SJCRH30 (cell line): ENCODE data around the gene IFITM1. TPM values are rescaled to one million over a fixed set of nuclear protein-coding genes. Genes with fewer than 3 reads are reported as not detected.
"Not testable (repeated sequence)": the region's sequence is repeated elsewhere in the genome, so short reads cannot be mapped to it uniquely, and the experiment has no call there.

ENCODE experiments used
- DNase-seq, 2 experiments: peaks; one replicate each; pipeline ENCODE4 v3.0.0-alpha.2; 2015 to 2020
- H3K27ac ChIP-seq: fragments of 250-450 bp; sonication (Bioruptor Pico); 2 replicates; pipeline ENCODE4 v1.5.1; 2020; ENCODE audit warnings: mild to moderate bottlenecking, moderate library complexity
- H3K27me3 ChIP-seq: fragments of 250-450 bp; sonication (Bioruptor Pico); 2 replicates; pipeline ENCODE4 v1.5.1; 2020; ENCODE audit warnings: mild to moderate bottlenecking, moderate library complexity
- H3K36me3 ChIP-seq: fragments of 250-450 bp; sonication (Bioruptor Pico); 2 replicates; pipeline ENCODE4 v1.5.1; 2020; ENCODE audit warnings: mild to moderate bottlenecking, moderate library complexity
- H3K4me1 ChIP-seq: fragments of 250-450 bp; sonication (Bioruptor Pico); 2 replicates; pipeline ENCODE4 v1.5.1; 2020; ENCODE audit warnings: mild to moderate bottlenecking, moderate library complexity
- H3K4me3 ChIP-seq: fragments of 250-450 bp; sonication (Bioruptor Pico); 2 replicates; pipeline ENCODE4 v1.5.1; 2020; ENCODE audit warnings: mild to moderate bottlenecking, moderate library complexity
- H3K9me3 ChIP-seq: fragments of 250-450 bp; sonication (Bioruptor Pico); replicated peaks from 2 replicates; pipeline ENCODE4 v1.5.1; 2020; ENCODE audit warnings: mild to moderate bottlenecking, moderate library complexity
- total RNA-seq: library from RNA; depleted of rRNA; stranded (reverse); fragments of >200 nt; shearing (Covaris generic); gene quantifications from 2 replicates; pipeline ENCODE4 v1.2.3, GENCODE V29; 2014

IFITM1 gene
- total RNA-seq, 1 experiment from 2014 or later: 7.4 TPM

DNA sequence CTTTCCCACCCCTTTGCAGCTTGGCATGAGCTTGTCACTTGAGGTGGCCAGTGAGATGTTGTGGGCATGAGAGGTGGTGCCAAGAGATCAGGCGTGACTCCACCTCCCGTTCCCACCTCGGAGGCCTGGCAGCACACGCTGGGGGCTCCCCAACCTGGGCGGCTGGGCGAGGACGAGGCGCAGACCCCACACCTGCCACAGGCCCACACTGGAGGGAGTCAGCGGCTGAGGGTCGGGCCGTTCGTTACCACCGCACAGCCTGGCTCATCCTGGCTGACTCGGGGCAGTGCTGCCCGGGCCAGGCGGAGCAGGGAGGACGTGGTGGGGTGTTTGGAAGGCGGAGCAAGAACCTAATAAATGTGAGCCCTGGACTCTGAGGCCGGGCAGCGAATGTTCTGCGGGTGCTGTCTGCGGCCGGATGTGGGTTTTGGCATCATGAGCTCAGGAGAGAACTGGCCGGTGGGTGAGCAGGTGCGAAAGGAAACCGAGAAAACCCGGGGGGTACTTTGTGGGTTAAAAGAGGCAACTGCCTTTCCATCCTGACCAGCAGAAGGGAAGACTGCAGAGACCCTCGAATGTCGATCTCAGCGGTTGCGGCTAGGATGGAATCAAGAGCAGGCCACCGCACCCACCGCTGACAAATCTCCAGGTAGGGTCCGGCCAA is 17.0 kb downstream of the IFITM1 start:
- H3K4me3 ChIP-seq: no peak overlapping the region
- H3K9me3 ChIP-seq: no peaks in the 10 kb centered on the region
- H3K4me1 ChIP-seq: peaks cover 16% of the 10 kb centered on the region
- no peaks in the 10 kb centered on the region for H3K27me3 ChIP-seq
- no peaks in the 10 kb centered on the region for H3K36me3 ChIP-seq
- DNase-seq: no peak
- H3K27ac ChIP-seq: no peak overlapping the region

GRCh38 chr11:331358-332060 is 17.7 kb downstream of the IFITM1 start:
- H3K9me3 ChIP-seq: no peaks in the 10 kb centered on the region
- peaks cover 17% of the 10 kb centered on the region for H3K4me1 ChIP-seq
- no peak for DNase-seq
- no peak overlapping the region for H3K27ac ChIP-seq
- H3K27me3 ChIP-seq: no peaks in the 10 kb centered on the region
- H3K4me3 ChIP-seq: no peak overlapping the region
- H3K36me3 ChIP-seq: no peaks in the 10 kb centered on the region

DNA sequence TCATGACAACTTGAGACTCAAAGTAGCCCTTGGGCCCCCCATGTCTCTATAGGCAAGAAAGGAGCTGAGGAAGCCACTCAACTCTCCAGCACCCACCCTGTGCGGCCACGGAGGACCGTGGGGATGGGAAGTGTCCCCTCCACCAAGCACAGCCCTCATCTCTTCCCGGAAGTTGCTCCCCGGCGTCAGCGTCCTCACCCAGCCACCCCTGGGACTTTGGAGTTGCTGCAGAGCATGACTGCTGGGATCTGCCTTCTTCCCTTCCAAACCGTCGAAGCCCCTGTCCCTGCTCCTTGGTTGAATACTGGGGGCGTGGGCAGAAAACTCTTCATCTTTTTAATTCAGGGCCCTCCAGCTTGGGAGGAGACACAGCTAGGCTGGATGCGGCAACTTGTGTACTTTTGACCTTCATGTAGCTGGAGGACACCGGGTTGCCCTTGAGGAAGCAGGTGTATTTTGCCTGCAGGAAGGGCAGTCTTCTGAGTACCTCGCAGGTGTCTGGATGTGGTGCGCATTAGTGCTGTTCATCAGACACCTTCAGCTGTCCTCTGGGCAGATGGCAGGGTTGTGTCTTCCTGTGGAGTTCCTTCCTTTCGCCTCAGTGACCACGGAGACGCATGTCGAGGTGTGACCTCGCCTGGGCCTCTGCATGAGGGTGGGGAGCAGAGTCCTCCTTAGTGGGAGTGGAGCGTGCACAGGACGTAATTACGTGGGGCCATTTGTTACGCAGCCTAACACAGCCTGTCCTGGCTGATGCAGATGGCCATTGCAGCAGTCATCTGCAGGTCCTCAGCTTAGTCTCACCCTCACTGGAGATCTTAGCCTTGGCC is 19.0 kb downstream of the IFITM1 start:
- H3K9me3 ChIP-seq: no peaks in the 10 kb centered on the region
- H3K4me3 ChIP-seq: no peak overlapping the region
- no peaks in the 10 kb centered on the region for H3K27me3 ChIP-seq
- no peak for DNase-seq
- H3K27ac ChIP-seq: no peak overlapping the region
- no peaks in the 10 kb centered on the region for H3K36me3 ChIP-seq
- peaks cover 8% of the 10 kb centered on the region; the same call in 1 of the 2 replicates for H3K4me1 ChIP-seq

- H3K9me3 ChIP-seq, H3K4me3 ChIP-seq, H3K4me1 ChIP-seq, DNase-seq, H3K27ac ChIP-seq, H3K27me3 ChIP-seq, H3K36me3 ChIP-seq: not testable (repeated sequence)
Observed at GRCh38 chr11:333616-334263, 19.9 kb downstream of the IFITM1 start.

DNA sequence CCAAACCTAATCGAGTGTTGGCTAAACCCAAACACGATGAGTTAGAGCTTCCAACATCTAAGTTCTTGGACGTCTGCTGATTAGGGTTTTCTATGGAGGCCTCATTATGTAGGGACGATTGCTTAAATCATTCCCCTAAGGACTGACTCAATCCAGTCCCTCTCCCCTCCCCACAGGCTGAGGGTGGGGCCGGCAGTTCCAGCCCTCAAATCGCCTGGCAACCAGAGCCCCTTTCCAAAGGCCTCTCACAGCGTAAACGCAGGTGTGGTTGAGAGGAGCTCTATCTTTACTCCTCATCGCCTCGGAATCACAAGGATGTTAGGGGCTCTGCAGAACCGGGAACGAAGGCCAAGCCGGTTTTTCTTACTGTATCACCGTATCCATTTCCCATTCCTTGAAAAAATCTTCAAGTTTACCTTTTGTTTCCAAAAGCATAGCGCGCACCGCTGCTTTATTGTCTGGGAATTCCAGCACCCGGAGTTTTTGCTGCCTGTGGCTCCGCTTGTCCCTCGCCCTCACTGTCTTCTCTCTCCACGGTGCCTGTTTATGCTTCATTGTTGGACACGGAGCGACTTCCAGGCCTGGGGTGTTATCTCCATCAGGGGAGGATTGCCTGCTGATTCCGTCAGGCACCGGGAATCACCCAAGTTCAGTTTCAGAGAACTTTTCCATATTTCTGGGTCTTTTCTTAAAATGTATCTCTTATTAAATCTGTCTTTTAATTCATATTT is 20.6 kb downstream of the IFITM1 start:
- Histone ChIP-seq H3K4me3 (no peak overlapping the region), H3K9me3 (no peaks in the 10 kb centered on the region), H3K27ac (no peak overlapping the region), H3K27me3 (no peaks in the 10 kb centered on the region), H3K36me3 (no peaks in the 10 kb centered on the region), H3K4me1 (peaks cover 8% of the 10 kb centered on the region; the same call in 1 of the 2 replicates)
- DNase-seq: no peak

DNA sequence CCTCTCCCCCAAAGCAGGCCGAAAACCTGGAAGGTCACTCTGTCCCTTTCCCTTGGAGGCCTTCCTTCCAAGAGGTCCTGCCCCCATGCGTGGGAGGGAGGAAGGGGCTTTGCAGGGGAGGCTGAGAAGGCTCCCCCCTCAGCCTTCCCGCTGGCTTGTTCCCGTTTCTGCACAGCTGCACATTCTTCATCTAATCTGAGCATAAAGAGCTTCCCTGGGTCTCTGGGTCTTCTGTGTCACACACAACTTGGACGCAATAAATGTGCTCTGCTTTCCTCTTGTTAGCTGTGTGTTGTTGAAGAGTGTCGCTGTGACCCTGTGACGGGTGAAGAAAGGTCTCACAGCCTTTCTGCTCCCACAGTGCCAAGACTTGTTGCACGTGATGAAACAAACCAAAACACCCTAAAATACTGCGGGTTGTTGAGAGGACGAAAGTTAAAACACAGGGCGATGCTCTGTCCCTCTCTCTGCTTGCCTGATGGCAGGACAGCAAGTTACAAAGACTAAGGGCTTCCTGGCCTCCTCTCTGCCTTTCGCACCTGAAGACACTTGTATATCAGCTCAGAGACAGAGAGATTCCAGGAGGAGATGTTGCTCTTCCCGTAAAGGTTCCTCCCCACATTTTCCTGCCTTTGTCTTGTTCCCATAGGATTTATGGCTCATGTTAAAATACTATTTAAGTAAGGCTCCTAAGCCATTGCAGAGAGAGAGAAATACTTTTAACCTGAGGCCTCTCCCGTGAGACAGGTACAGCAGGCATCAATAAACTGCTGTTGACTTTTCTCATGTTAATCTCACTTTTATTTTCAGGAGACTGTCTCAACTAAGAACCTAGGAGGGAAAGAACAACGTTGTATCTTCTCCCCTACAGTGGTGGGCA is 22.2 kb downstream of the IFITM1 start:
- H3K4me1 ChIP-seq: peaks cover 8% of the 10 kb centered on the region; the same call in 1 of the 2 replicates
- H3K36me3 ChIP-seq: no peaks in the 10 kb centered on the region
- H3K4me3 ChIP-seq: no peak overlapping the region
- no peaks in the 10 kb centered on the region for H3K27me3 ChIP-seq
- peak in 1 of 2 experiments; percentile 42 for DNase-seq
- H3K9me3 ChIP-seq: no peaks in the 10 kb centered on the region
- H3K27ac ChIP-seq: no peak overlapping the region; the same call in 1 of the 2 replicates

DNA sequence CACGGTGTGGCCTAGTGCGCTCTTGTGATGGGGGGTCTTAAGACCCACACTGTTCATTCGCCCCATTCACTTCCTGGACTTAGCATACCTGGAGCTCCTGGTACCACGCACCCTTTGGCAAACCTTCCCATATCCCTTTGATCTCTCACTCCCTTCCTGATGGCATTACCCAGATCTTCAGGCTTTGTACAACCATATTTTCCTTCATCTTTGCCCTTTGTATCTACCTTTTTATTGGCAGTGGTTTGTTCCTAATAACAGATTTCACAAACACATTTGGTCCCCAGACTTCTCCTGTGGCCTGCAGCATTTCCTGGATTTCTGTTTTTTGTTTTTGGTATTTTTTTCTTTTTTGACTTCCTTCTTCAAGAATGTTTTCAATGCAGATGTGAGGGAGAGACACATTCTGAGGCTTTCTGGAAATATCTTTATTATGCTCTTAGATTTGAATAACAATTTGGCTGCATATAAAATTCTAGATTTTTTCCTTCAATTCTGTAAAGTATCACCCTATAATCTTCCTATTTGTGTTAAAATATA is 22.9 kb downstream of the IFITM1 start:
- Histone ChIP-seq H3K4me3 (no peak overlapping the region), H3K27me3 (no peaks in the 10 kb centered on the region), H3K4me1 (peaks cover 8% of the 10 kb centered on the region; the same call in 1 of the 2 replicates), H3K27ac (no peak overlapping the region), H3K9me3 (no peaks in the 10 kb centered on the region), H3K36me3 (no peaks in the 10 kb centered on the region)
- DNase-seq: no peak

DNA sequence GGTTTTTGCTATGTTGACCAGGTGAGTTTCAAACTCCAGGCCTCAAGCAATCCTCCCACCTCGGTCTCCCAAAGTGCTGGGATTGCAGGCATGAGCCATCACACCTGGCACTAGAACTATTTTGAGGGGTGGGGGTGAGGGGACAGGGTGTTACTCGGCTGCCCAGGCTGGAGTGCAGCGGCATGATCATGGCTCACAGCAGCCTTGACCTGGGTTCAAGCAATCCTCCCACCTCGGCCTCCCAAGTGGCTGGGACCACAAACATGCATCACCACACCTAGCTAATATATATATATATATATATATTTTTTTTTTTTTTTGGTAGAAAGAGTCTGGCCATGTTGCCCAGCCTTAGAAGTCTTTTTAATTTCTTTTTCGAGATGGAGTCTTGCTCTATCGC is 23.9 kb downstream of the IFITM1 start:
- no peak overlapping the region for H3K4me3 ChIP-seq
- H3K4me1 ChIP-seq: peaks cover 8% of the 10 kb centered on the region; the same call in 1 of the 2 replicates
- no peak overlapping the region for H3K27ac ChIP-seq
- H3K36me3 ChIP-seq: no peaks in the 10 kb centered on the region
- no peak for DNase-seq
- no peaks in the 10 kb centered on the region for H3K27me3 ChIP-seq
- H3K9me3 ChIP-seq: no peaks in the 10 kb centered on the region

- Histone ChIP-seq H3K4me3 (no peak overlapping the region), H3K27me3 (no peaks in the 10 kb centered on the region), H3K27ac (no peak overlapping the region), H3K36me3 (no peaks in the 10 kb centered on the region), H3K4me1 (peaks cover 5% of the 10 kb centered on the region; the same call in 1 of the 2 replicates), H3K9me3 (no peaks in the 10 kb centered on the region)
- DNase-seq: no peak
Observed at GRCh38 chr11:339963-340362, 26.1 kb downstream of the IFITM1 start.

- no peaks in the 10 kb centered on the region for H3K27me3 ChIP-seq
- H3K4me1 ChIP-seq: peaks cover 3% of the 10 kb centered on the region; the same call in 1 of the 2 replicates
- DNase-seq: no peak
- no peak overlapping the region for H3K4me3 ChIP-seq
- H3K27ac ChIP-seq: no peak overlapping the region
- H3K9me3 ChIP-seq: no peaks in the 10 kb centered on the region
- H3K36me3 ChIP-seq: no peaks in the 10 kb centered on the region
Observed at GRCh38 chr11:340539-341512, 27.0 kb downstream of the IFITM1 start.

- DNase-seq: no peak
Observed at GRCh38 chr11:342328-342727, 28.5 kb downstream of the IFITM1 start.

More at GRCh38 chr11:342328-342727, 28.5 kb downstream of the IFITM1 start:
- no peak overlapping the region for H3K4me3 ChIP-seq
- no peaks in the 10 kb centered on the region for H3K9me3 ChIP-seq
- H3K36me3 ChIP-seq: no peaks in the 10 kb centered on the region
- no peak overlapping the region for H3K27ac ChIP-seq
- H3K4me1 ChIP-seq: no peaks in the 10 kb centered on the region
- H3K27me3 ChIP-seq: no peaks in the 10 kb centered on the region
